Measurements from ENCODE around the gene OLIG1.

The OLIG1 gene, protein sequence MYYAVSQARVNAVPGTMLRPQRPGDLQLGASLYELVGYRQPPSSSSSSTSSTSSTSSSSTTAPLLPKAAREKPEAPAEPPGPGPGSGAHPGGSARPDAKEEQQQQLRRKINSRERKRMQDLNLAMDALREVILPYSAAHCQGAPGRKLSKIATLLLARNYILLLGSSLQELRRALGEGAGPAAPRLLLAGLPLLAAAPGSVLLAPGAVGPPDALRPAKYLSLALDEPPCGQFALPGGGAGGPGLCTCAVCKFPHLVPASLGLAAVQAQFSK

GRCh38 chr21:33069994-33070743 lies at the start of gene OLIG1:
OLIG1 (plus strand) TSS chr21:33070141; CDS start chr21:33070247, 106 bp downstream.
- peak; percentile 36 for DNase-seq (ENCODE audit: low spot score)

DNA sequence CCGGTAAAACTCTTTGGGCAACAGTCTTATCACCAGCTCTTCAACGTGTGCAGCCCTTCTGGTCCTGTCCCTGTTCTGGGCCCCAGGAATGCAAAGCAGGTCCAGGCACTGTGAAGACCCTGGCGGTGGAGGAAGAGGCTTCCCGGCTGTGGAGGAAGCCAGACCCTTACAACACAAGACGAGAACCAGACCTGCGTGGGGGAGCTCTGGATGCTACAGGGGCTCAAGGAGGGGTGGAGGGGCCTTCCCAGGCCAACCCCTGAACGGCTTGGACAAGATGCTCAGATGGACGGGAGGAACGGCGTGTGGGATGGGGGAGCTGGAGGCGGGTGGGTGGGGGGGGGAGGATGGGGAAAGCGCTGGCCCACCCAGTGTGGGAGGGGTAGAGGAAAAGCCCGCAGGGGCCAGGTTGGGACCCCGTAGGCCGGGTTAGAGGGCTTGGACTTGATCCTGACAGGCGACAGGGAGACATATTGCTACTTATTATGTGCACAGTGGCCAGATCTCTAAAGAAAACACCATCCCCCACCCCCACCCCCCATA lies 49.3 kb upstream of the OLIG1 start:
- no peak for DNase-seq (ENCODE audit: low spot score)

DNA sequence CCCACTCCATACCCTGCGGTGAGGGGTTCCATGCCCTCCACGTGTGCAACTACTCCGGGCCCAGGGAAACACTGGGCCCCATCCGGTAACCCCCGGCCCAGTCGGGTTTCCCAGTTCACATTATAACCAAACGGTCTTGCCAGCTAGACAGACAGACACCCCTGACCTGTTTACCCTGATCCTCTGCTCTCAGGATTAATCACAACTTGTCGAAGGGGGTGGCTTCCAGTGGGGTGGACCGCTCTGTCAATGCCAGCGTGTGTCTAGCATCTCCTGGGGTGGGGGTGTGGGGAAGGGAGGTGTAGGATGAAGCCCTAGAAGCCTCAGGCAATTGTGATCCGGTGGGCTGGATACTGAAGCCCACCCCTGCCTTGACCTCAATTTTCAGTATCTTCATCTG lies 48.8 kb upstream of the OLIG1 start:
- no peak for DNase-seq (ENCODE audit: low spot score)

GRCh38 chr21:33021667-33022066 lies 48.3 kb upstream of the OLIG1 start:
- DNase-seq (ENCODE audit: low spot score), result no peak

- no peak for DNase-seq (ENCODE audit: low spot score)
These were observed 47.5 kb upstream of the OLIG1 start for GRCh38 chr21:33022489-33022827.

- DNase-seq (ENCODE audit: low spot score), result no peak
These were observed 46.9 kb upstream of the OLIG1 start for GRCh38 chr21:33022828-33023573.

DNA sequence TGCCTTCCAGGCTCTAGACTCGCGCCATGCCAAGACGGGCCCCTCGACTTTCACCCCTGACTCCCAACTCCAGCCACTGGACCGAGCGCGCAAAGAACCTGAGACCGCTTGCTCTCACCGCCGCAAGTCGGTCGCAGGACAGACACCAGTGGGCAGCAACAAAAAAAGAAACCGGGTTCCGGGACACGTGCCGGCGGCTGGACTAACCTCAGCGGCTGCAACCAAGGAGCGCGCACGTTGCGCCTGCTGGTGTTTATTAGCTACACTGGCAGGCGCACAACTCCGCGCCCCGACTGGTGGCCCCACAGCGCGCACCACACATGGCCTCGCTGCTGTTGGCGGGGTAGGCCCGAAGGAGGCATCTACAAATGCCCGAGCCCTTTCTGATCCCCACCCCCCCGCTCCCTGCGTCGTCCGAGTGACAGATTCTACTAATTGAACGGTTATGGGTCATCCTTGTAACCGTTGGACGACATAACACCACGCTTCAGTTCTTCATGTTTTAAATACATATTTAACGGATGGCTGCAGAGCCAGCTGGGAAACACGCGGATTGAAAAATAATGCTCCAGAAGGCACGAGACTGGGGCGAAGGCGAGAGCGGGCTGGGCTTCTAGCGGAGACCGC lies 46.3 kb upstream of the OLIG1 start:
- no peak for DNase-seq (ENCODE audit: low spot score)

- no peak for DNase-seq (ENCODE audit: low spot score)
These were observed 45.5 kb upstream of the OLIG1 start for GRCh38 chr21:33024201-33025103.

- no peak for DNase-seq (ENCODE audit: low spot score)
These were observed 44.8 kb upstream of the OLIG1 start for GRCh38 chr21:33025106-33025488.

- peak; percentile 6 for DNase-seq (ENCODE audit: low spot score)
These were observed 44.2 kb upstream of the OLIG1 start, which contains the start of gene OLIG2 for GRCh38 chr21:33025489-33026442. OLIG2 (plus strand) TSS chr21:33025935; CDS start chr21:33026863, 928 bp downstream.

GRCh38 chr21:33026443-33026858 lies 43.5 kb upstream of the OLIG1 start:
- no peak for DNase-seq (ENCODE audit: low spot score)

DNA sequence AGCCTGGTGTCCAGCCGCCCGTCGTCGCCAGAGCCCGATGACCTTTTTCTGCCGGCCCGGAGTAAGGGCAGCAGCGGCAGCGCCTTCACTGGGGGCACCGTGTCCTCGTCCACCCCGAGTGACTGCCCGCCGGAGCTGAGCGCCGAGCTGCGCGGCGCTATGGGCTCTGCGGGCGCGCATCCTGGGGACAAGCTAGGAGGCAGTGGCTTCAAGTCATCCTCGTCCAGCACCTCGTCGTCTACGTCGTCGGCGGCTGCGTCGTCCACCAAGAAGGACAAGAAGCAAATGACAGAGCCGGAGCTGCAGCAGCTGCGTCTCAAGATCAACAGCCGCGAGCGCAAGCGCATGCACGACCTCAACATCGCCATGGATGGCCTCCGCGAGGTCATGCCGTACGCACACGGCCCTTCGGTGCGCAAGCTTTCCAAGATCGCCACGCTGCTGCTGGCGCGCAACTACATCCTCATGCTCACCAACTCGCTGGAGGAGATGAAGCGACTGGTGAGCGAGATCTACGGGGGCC lies 43.0 kb upstream of the OLIG1 start:
- no peak for DNase-seq (ENCODE audit: low spot score)

- DNase-seq (ENCODE audit: low spot score), result no peak
These were observed 42.3 kb upstream of the OLIG1 start for GRCh38 chr21:33027401-33028286.

DNA sequence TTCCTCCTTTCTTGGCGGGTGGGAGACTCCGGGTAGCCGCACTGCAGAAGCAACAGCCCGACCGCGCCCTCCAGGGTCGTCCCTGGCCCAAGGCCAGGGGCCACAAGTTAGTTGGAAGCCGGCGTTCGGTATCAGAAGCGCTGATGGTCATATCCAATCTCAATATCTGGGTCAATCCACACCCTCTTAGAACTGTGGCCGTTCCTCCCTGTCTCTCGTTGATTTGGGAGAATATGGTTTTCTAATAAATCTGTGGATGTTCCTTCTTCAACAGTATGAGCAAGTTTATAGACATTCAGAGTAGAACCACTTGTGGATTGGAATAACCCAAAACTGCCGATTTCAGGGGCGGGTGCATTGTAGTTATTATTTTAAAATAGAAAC lies 41.7 kb upstream of the OLIG1 start:
- DNase-seq (ENCODE audit: low spot score), result no peak

DNA sequence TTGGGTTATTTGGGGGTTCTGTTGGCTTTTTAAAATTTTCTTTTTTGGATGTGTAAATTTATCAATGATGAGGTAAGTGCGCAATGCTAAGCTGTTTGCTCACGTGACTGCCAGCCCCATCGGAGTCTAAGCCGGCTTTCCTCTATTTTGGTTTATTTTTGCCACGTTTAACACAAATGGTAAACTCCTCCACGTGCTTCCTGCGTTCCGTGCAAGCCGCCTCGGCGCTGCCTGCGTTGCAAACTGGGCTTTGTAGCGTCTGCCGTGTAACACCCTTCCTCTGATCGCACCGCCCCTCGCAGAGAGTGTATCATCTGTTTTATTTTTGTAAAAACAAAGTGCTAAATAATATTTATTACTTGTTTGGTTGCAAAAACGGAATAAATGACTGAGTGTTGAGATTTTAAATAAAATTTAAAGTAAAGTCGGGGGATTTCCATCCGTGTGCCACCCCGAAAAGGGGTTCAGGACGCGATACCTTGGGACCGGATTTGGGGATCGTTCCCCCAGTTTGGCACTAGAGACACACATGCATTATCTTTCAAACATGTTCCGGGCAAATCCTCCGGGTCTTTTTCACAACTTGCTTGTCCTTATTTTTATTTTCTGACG lies 41.1 kb upstream of the OLIG1 start:
- DNase-seq (ENCODE audit: low spot score), result no peak

DNA sequence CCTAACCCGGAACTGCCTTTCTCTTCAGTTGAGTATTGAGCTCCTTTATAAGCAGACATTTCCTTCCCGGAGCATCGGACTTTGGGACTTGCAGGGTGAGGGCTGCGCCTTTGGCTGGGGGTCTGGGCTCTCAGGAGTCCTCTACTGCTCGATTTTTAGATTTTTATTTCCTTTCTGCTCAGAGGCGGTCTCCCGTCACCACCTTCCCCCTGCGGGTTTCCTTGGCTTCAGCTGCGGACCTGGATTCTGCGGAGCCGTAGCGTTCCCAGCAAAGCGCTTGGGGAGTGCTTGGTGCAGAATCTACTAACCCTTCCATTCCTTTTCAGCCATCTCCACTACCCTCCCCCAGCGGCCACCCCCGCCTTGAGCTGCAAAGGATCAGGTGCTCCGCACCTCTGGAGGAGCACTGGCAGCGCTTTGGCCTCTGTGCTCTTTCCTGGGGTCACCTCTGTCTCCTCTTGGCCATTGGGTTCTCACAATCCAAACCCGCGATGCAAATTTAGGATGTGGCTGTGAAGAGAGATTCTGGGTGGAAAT lies 40.5 kb upstream of the OLIG1 start:
- DNase-seq (ENCODE audit: low spot score), result no peak

DNA sequence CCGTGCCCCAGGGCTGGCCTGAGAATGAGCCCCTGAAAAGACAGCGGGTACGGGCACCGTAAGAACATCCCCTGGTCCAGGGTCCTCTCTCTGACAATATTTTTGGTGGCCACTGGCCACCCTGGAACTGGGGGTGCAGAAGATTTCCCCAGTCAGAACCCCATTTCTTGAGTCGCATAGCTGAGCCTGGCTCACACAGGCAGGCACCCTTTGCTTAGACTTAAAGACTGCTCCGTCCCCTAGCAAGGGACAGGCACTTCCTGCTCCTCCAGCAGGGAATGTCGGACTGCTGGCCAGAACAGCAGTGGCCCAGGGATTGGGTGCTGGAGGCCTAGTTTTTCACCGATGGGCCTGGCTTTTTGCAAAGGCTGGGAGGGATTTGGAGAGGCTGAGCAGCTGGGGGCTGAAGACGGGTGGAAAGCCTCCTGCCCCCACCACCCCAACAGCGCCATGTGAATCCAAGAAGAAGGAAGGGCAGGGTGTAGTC lies 39.9 kb upstream of the OLIG1 start:
- DNase-seq (ENCODE audit: low spot score), result no peak

DNA sequence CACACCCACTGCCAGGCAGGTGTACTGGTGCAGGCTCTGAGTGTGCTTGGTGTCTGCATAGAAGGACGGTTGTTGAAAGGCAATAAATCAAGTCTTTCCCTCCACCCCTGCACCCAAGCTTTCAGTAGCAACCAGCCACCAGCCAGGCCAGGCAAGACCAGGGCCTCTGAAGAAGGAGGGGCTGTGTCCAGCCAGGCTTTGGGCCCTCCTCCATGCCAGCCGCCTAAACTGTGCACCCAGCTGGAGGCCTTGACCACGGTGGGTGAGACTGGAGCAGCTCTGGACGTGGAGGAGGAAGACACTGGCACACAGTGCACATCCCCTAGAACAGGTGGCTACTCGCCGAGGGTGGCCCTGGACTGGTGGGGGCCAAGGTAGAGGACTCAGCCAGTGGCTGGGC lies 39.3 kb upstream of the OLIG1 start:
- no peak for DNase-seq (ENCODE audit: low spot score)

All from cerebellar cortex (tissue), 1 donor.